Measurements from ENCODE around the gene PRTN3. TPM values are rescaled to one million over a fixed set of nuclear protein-coding genes. Genes with fewer than 3 reads are reported as not detected.

Gene PRTN3
- total and polyA plus RNA-seq, 8 donors: 0.14 to 0.24 TPM; not detected in 6

DNA sequence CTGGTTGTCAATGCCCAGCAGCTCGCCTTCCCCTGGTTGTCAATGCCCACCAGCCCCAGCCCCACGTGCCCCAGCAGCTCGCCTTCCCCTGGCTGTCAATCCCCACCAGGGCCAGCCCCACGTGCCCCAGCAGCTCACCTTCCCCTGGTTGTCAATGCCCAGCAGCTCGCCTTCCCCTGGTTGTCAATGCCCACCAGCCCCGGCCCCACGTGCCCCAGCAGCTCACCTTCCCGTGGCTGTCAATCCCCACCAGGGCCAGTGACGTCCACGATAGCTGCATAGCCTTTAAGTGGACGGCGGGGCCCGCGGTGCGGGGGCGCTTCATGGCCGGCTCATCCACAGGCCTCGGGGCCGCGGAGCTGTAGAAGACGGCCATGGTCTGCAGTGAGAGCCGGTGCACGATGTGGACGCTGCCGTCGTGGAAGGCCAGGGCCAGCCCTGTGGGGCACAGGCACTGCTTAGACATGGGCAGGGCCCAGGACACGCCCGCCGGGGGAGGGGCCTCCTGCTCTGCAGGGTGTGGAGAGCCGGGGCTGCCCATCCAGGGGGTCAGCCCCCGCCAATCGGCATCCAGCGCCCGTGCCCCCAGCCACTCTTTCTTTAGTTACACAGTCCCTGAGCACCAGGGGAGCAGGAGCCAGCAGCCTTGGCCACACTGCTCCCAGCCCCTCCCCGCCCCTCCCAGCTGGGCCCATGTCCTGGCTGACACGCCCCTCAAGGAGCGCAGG lies 39.1 kb downstream of the PRTN3 start:
- intact Hi-C loops (cut with DNase I): no loop called here
- Histone ChIP-seq H3K4me1 (no peaks in the 10 kb centered on the region), H3K27me3 (no peaks in the 10 kb centered on the region), H3K36me3 (peaks cover 0 to 46% (median 12%) of the 10 kb centered on the region in 3 donors), H3K4me3 (no peak overlapping the region), H3K27ac (no peak overlapping the region), H3K9me3 (no peaks in the 10 kb centered on the region)
- ATAC-seq (no peak), DNase-seq (peak in 1 of 6 donors; percentile 86), FAIRE-seq (no peak)
- 87 to 90% methylated on average over 34 to 37 of the region's 37 CpGs for WGBS, 2 donors
- TF ChIP-seq, protein P1, sequence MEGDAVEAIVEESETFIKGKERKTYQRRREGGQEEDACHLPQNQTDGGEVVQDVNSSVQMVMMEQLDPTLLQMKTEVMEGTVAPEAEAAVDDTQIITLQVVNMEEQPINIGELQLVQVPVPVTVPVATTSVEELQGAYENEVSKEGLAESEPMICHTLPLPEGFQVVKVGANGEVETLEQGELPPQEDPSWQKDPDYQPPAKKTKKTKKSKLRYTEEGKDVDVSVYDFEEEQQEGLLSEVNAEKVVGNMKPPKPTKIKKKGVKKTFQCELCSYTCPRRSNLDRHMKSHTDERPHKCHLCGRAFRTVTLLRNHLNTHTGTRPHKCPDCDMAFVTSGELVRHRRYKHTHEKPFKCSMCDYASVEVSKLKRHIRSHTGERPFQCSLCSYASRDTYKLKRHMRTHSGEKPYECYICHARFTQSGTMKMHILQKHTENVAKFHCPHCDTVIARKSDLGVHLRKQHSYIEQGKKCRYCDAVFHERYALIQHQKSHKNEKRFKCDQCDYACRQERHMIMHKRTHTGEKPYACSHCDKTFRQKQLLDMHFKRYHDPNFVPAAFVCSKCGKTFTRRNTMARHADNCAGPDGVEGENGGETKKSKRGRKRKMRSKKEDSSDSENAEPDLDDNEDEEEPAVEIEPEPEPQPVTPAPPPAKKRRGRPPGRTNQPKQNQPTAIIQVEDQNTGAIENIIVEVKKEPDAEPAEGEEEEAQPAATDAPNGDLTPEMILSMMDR (IDR thresholded peaks at IDR 0.05): no peak

DNA sequence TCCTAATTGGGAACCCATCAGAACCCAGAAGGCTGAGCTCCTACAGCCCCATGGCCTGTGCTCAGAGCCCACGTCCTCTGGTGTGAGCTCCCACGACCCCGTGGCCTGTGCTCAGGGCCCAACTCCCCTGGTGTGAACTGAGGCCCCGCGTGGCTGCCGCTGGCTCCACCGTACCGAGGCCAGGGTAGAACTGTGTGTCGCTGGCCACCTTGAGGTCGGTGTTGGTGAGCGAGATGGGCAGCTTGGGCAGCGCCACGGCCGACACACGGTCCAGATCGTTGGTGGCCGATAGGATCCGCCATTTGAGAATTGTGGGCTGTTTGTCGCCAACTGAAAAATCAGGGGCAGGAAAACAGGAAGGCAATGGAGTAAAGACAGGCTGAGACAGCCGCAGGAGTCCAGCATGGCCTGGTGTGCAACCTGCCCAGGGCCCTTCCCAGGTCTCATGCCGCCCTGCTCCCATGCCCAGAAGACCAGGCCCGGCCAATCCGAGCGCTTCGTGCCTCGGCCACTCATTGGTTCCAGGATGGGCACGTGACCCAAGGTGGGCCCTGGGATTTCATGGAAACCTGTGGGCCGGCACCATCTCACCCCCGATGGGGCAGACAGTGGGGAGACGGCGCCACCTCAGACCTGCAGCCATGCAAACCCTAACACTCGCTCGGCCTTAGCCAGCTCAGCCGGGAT lies 40.7 kb downstream of the PRTN3 start:
- Histone ChIP-seq H3K4me3 (no peak overlapping the region), H3K4me1 (no peaks in the 10 kb centered on the region), H3K9me3 (no peaks in the 10 kb centered on the region), H3K36me3 (peaks cover 0 to 53% (median 12%) of the 10 kb centered on the region in 3 donors), H3K27me3 (no peaks in the 10 kb centered on the region), H3K27ac (no peak overlapping the region)
- WGBS, 2 donors: 98% methylated on average over 34 of the region's 34 CpGs
- ATAC-seq (no peak), FAIRE-seq (no peak), DNase-seq (peak in 1 of 6 donors; percentile 54)
- intact Hi-C loops (cut with DNase I): no loop called here
- TF ChIP-seq, protein P1 (IDR thresholded peaks at IDR 0.05): no peak

DNA sequence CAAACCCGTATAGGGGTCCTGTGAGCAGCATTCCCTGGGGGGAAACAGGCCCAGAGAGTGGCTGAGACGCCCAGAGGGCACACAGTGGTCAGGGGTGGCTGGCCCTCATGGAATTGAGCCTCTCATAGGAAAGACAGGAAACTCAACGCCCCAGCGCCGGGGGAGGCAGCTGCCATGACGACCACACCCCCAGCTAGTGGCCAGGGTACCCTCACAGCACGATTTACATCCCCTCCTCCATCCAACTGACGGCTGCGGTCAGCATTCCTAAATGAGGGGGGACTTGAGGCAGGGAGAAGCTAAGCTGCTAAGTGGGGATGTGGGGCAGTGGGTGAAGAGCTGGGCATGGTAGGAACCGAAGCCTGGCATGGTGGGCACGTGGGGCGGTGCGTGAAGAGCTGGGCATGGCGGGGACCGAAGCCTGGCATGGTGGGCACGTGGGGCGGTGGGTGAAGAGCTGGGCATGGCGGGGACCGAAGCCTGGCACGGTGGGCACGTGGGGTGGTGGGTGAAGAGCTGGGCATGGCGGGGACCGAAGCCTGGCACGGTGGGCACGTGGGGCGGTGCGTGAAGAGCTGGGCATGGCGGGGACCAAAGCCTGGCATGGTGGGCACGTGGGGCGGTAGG lies 42.2 kb downstream of the PRTN3 start:
- Histone ChIP-seq H3K27me3 (no peaks in the 10 kb centered on the region), H3K36me3 (peaks cover 0 to 51% (median 12%) of the 10 kb centered on the region in 3 donors), H3K4me3 (no peak overlapping the region), H3K9me3 (no peaks in the 10 kb centered on the region), H3K27ac (no peak overlapping the region), H3K4me1 (no peaks in the 10 kb centered on the region)
- no peak for ATAC-seq
- intact Hi-C loops (cut with DNase I): no loop called here
- no peak for FAIRE-seq
- 95 to 96% methylated on average over 22 to 24 of the region's 30 CpGs for WGBS, 2 donors
- TF ChIP-seq, protein P1 (IDR thresholded peaks at IDR 0.05): no peak
- peak in 1 of 6 donors; percentile 58 for DNase-seq

DNA sequence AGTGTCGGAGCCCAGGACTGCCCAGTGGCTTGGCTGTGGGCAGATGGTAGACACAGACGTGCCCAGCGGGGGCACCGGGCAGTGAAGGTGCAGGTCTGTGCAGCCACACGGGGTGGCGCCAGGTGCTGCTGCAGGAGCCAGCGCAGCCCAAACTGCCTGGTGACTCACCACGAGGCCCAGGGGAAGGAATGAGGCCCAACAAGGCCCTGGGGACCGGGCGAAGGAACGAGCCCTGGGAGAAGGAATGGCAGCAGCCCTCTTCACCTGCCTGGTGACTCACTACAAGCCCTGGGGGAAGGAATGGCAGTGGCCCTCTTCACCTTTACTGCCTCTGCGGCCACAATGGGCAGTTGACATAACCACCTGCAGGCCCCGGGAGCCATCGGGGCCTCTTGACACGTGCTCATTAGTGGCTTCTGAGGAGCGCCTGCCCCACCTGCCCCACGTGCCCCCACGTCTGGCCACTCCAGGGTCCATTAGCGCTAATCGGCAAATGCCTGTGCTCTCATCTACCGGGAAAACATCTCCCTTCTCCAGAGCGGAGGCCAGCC lies 42.9 kb downstream of the PRTN3 start:
- no peak for FAIRE-seq
- Histone ChIP-seq H3K27me3 (no peaks in the 10 kb centered on the region), H3K27ac (no peak overlapping the region), H3K36me3 (peaks cover 0 to 56% (median 12%) of the 10 kb centered on the region in 3 donors), H3K9me3 (no peaks in the 10 kb centered on the region), H3K4me1 (no peaks in the 10 kb centered on the region), H3K4me3 (no peak overlapping the region)
- ATAC-seq: peak; percentile 17 to 38 (median 27)
- TF ChIP-seq, protein P1 (IDR thresholded peaks at IDR 0.05): no peak
- intact Hi-C loops (cut with DNase I): no loop called here
- 94 to 96% methylated on average over 22 of the region's 22 CpGs for WGBS, 2 donors
- peak in 2 of 6 donors; percentile 59 to 63 for DNase-seq

Measured in pancreas (tissue), 10 donors.